LNCAP (cell line): Measurements from ENCODE around the gene HSD3B2.

Source experiments
- CTCF ChIP-seq: fragments of 450-650 bp; IDR thresholded peaks from 2 replicates; pipeline ENCODE4 v1.5.1; 2017; ENCODE audit warnings: mild to moderate bottlenecking

The HSD3B2 gene

GRCh38 chr1:119414950-119415349, at the start of gene HSD3B2:
HSD3B2 (plus strand) TSS chr1:119415150; CDS start chr1:119415420, 270 bp downstream.
- TF ChIP-seq CTCF, result no peak

- TF ChIP-seq CTCF, result no peak
Observed at GRCh38 chr1:119366424-119366823, 48.5 kb upstream of the HSD3B2 start.

GRCh38 chr1:119367432-119368124, 47.4 kb upstream of the HSD3B2 start:
- TF ChIP-seq CTCF, result peak; percentile 97

- TF ChIP-seq CTCF, result no peak
Observed at GRCh38 chr1:119368554-119368953, 46.4 kb upstream of the HSD3B2 start, which contains the start of gene HAO2. HAO2 (plus strand) TSS chr1:119368785; CDS start chr1:119381086, 12,301 bp downstream.

GRCh38 chr1:119370748-119371147, 44.2 kb upstream of the HSD3B2 start:
- TF ChIP-seq CTCF, result no peak

- TF ChIP-seq CTCF, result no peak
Observed at GRCh38 chr1:119371815-119372214, 43.1 kb upstream of the HSD3B2 start.

GRCh38 chr1:119372503-119373086, 42.4 kb upstream of the HSD3B2 start:
- peak; percentile 71 for TF ChIP-seq CTCF
